ENCODE results near the gene CNR2.
"Not testable (repeated sequence)": the region's sequence is repeated elsewhere in the genome, so short reads cannot be mapped to it uniquely, and the experiment has no call there.

The CNR2 gene

DNA sequence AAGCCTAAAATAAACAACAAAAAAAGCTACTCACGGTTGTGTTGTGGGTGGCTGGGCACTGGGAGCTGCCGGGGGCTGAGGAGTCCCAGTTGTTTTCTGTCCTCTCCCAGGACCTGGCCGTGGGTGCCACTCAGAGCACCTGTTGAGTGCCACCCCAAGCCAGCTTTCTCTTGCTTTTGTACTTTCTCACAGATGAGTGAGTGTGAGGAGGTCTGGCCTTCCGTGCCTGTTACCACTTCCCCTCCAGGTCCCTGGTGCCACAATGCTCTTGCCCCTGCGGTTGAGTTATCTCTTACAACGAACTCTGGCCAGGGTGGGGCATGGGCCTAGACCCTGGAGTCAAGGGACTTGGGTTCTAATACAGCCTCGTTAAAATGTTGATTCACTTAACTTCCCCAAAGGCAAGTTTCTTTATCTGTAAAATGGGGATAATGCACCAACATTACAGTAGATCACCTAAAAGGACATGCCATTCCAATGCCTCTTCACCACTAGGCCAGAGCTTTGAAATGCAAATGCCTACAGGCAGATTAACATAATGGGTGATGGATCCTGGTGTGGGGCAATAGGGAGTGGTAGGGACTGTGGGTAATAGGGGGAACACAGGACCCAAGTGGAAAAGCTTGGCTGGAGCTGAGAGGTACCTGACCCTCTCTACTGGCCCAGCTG lies at the start of gene CNR2:
Gene CNR2 (minus strand): TSS at position 151 of the 669 bp plus-strand sequence. CDS start 37,745 bp downstream, outside the sequence.
- Mint-ChIP-seq H3K27ac (peak within 1 kb of the TSS; percentile 48), H3K4me1 (ENCODE audit: low read depth) (peaks cover 81% of the 10 kb centered on the region), H3K9me3 (no peaks in the 10 kb centered on the region), H3K36me3 (ENCODE audit: low read depth) (no peaks in the 10 kb centered on the region), H3K27me3 (no peaks in the 10 kb centered on the region), H3K4me3 (no peak within 1 kb of the TSS)
- intact Hi-C loops (cut with micrococcal nuclease), result no loop called here

DNA sequence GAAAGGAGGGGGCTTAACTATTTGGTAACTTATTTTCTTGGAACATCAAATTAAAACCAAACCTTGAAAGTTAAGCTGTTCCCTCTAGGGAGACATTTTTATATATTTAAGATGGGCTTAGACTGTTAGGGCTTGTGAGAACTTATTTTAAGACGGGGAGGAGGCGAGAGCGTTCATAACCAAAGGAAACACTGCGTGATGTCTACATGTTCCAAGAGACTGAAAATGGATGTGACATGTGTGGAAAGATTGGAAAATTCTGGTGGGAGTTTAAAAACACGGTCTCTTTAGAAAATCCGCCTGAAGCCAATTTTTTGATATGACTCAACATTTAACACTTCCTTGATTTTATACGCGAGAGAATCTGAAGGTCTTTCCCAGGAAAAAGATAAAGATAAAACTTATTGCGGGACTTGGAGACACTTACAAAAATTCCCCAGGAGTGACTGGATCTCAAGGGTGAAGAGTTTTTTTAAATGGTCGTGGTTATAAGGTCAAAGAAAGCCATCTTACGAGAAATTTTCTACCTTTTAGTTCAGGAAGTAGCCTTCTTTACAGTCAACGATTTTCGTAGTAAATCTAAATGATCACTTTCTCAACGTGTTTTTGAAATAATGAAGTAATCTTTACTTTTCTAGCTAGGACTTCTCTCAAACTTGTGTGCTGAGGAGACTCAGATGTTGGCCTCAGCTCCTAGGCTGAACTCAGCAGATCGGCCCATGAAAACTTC lies 47.3 kb upstream of the CNR2 start:
- intact Hi-C loops (cut with micrococcal nuclease), result loop anchor here (10.0 kb wide), 1 partner anchor 156 kb away; the partner anchor contains the start of gene GALE

DNA sequence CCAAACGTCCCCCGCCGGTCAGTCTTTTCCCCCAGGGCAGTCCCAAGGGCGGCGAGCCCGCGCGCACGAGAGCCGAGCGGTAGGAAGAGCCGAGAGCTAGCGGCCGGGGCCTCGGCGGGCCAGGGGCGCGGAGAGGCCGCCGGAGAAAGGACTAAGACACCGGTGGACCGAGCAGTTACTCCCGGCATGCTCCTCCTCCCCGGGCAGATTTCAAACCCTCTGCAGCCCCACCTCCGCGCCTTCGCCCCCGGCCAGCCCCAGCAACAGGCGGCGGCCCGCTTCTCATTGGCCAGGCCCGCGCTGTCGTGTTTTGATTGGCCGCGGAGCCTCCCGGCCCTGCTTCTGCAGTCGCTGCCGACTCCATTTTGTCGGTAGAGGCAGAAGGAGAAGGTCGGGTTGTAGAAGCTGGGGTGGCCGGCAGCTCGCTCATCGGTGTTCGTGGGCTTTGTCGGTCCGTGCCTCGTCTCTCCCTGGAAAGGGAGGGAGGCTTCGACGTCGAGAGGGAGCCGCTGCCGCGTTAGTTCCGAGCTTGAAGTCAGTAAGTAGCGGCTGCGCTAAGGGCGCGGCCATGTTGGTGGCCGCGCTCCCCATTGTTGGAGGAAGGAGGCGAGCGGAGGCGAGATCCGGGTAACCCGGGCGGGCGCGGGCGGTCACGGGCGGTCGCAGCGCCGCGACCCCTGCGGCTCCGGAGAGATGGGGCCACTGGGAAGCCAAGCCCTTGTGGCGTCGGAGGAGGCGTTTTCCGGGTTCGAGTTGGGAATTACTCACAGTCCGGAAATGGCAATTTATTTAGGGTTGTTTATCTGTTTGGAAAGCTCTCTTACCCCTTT lies 46.5 kb upstream of the CNR2 start, which contains the start of gene PNRC2:
Gene PNRC2 (plus strand): TSS at position 368 of the 830 bp plus-strand sequence. CDS start 1,630 bp downstream, outside the sequence.
- Mint-ChIP-seq H3K27me3 (no peaks in the 10 kb centered on the region), H3K4me1 (ENCODE audit: low read depth) (peaks cover 44% of the 10 kb centered on the region), H3K9me3 (no peaks in the 10 kb centered on the region), H3K27ac (peak within 1 kb of the TSS; percentile 99), H3K36me3 (ENCODE audit: low read depth) (peaks cover 56% of the 10 kb centered on the region), H3K4me3 (peak within 1 kb of the TSS; percentile 98)
- intact Hi-C loops (cut with micrococcal nuclease), result loop anchor here (1.0 to 10.0 kb wide), 3 partner anchors 21 to 155 kb away; partner anchors contain the start of genes GALE and SRSF10

More for the DNA sequence above, 47.3 kb upstream of the CNR2 start:
- no peaks in the 10 kb centered on the region for H3K9me3 Mint-ChIP-seq
- H3K4me3 Mint-ChIP-seq, result peak overlapping the region; percentile 98
- H3K27me3 Mint-ChIP-seq, result no peaks in the 10 kb centered on the region
- peak overlapping the region; percentile 99 for H3K27ac Mint-ChIP-seq
- H3K4me1 Mint-ChIP-seq (ENCODE audit: low read depth), result peaks cover 39% of the 10 kb centered on the region
- peaks cover 58% of the 10 kb centered on the region for H3K36me3 Mint-ChIP-seq (ENCODE audit: low read depth)

DNA sequence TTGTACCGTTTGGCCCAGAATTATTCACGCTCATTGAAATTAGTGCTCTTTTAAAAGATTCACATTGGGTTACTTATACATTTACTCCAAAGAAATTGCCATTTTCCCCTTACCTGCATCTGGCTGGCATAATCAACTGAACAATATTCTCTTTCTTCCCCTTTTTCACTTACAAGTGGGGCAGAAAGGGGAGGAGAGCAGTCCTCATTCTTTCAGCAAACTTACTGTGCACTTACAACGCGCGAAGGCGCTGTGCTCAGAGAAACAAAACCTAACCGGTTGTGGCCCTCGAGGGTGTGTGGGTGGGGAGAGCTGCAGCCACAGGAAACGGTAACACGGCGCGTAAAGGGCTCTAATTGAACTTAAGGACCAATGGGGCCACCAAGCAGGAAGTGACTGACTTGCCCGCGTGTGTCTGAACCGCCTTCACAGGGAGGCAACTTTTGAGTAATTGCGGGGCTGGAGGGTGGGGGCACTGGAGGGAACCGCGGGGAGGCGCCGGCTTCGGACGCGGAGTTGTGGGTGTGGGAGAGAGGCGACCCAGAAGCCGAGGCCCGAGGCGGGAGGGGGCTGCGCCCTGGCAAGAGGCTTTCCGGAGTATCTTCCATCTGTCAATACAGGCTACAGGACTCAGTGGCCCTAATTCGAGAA lies 45.8 kb upstream of the CNR2 start:
- peak overlapping the region; percentile 98 for H3K4me3 Mint-ChIP-seq
- intact Hi-C loops (cut with micrococcal nuclease), result loop anchor here (1.0 to 5.0 kb wide), 2 partner anchors 21 to 68 kb away; partner anchors contain the start of gene SRSF10
- H3K9me3 Mint-ChIP-seq, result no peaks in the 10 kb centered on the region
- H3K4me1 Mint-ChIP-seq (ENCODE audit: low read depth), result peaks cover 43% of the 10 kb centered on the region
- peaks cover 50% of the 10 kb centered on the region for H3K36me3 Mint-ChIP-seq (ENCODE audit: low read depth)
- no peaks in the 10 kb centered on the region for H3K27me3 Mint-ChIP-seq
- H3K27ac Mint-ChIP-seq, result peak overlapping the region; percentile 99

DNA sequence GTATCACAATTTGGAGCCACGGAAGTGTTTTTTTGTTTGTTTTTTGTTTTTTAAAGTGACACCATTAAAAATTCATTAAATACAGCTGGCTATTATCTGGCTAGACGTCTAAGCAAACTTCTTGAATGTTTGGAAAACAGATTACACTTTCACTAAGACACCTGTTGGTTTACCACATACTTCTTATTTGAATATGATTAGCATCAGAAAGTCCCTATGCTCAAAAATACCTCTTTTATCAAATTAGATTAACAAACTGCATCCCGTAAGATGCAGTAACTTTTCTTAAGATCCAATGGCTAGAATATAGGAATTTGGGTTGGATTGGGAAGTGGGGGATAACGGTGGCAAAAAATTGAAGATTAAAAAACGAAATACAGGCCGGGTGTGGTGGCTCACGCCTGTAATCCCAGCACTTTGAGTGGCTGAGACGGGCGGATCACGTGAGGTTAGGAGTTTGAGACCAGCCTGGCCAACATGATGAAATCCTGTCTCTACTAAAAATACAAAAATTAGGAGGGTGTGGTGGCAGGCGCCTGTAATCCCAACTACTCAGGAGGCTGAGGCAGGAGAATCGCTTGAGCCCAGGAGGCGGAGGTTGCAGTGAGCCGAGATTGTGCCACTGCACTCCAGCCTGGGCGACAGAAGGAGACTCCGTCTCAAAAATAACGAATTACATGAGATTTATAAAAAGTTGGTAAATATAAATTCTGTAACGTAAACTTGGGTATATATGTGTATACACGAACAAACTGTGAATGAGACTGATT lies 45.1 kb upstream of the CNR2 start:
- not testable (repeated sequence) for H3K9me3 Mint-ChIP-seq, H3K27me3 Mint-ChIP-seq
- Mint-ChIP-seq H3K36me3 (ENCODE audit: low read depth) (peaks cover 44% of the 10 kb centered on the region), H3K4me1 (ENCODE audit: low read depth) (peaks cover 43% of the 10 kb centered on the region), H3K27ac (peak overlapping the region; percentile 99), H3K4me3 (peak overlapping the region; percentile 98)
- intact Hi-C loops (cut with micrococcal nuclease), result loop anchor here (5.0 kb wide), 1 partner anchor 69 kb away; no protein-coding TSS in a partner anchor

DNA sequence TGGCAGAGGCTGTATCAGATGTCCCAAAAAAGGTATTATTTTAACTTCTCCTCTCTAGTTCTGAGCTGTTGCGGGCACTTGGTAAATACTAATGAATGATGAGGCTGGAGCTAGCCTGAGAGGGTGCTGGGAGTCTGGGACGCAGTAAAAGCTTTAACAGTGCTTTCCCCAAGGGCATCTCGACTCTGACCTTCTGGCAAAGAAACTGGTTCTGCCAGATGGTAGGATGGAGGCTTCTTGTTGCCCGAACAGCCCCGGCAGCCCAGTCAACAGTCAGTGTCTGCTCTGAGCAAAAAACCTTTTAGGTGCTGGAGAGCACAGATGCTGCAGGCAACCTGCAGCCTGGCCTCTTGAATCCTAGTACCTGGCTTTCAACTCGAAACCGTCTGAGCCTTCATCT lies 43.9 kb upstream of the CNR2 start:
- peaks cover 33% of the 10 kb centered on the region for H3K36me3 Mint-ChIP-seq (ENCODE audit: low read depth)
- no peaks in the 10 kb centered on the region for H3K9me3 Mint-ChIP-seq
- H3K4me3 Mint-ChIP-seq, result no peak overlapping the region
- H3K4me1 Mint-ChIP-seq (ENCODE audit: low read depth), result peaks cover 43% of the 10 kb centered on the region
- H3K27ac Mint-ChIP-seq, result no peak overlapping the region
- intact Hi-C loops (cut with micrococcal nuclease), result loop anchor here (5.0 kb wide), 1 partner anchor 70 kb away; no protein-coding TSS in a partner anchor
- no peaks in the 10 kb centered on the region for H3K27me3 Mint-ChIP-seq

DNA sequence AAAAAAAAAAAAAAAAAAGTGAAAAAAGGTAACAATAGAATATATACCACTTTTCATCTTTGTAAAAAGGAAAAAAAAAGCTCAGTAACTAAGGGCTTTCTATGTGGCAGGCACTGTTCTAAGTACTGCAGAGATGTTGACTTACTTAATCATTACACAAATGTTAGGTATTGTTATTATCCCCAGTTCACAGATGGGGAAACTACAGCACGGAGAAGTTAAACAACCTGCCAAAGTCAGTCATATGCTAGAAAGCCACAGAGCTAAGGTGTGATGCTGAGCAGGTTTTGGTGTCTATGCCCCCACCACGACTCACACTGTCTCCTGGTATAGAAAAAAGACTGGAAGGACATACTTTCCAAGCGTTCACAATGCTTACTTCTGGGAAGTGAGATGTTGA lies 39.9 kb upstream of the CNR2 start:
- Mint-ChIP-seq H3K4me1 (ENCODE audit: low read depth) (peaks cover 27% of the 10 kb centered on the region), H3K36me3 (ENCODE audit: low read depth) (no peaks in the 10 kb centered on the region), H3K27me3 (no peaks in the 10 kb centered on the region), H3K4me3 (no peak overlapping the region), H3K9me3 (no peaks in the 10 kb centered on the region), H3K27ac (no peak overlapping the region)
- intact Hi-C loops (cut with micrococcal nuclease), result no loop called here

DNA sequence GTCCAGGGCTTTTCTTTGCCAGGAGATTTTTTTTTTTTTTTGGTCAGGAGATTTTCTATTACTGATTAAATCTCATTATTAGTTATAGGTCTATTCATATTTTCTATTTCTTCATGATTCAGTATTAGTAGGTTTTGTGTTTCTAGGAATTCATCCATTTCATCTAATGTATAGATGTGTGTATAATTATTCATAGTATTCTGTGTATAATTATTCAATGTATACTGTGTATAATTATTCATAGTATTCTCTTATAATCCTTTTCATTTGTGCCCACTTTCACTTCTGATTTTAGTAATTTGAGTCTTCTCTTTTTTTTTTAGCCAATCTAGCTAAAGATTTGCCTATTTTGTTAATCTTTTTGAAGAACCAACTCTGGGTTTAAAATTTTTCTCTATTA lies 34.2 kb upstream of the CNR2 start:
- Mint-ChIP-seq H3K4me1 (ENCODE audit: low read depth) (no peaks in the 10 kb centered on the region), H3K27me3 (peaks cover 1% of the 10 kb centered on the region), H3K9me3 (peaks cover 19% of the 10 kb centered on the region), H3K4me3 (no peak overlapping the region), H3K36me3 (ENCODE audit: low read depth) (no peaks in the 10 kb centered on the region), H3K27ac (no peak overlapping the region)
- intact Hi-C loops (cut with micrococcal nuclease), result no loop called here

DNA sequence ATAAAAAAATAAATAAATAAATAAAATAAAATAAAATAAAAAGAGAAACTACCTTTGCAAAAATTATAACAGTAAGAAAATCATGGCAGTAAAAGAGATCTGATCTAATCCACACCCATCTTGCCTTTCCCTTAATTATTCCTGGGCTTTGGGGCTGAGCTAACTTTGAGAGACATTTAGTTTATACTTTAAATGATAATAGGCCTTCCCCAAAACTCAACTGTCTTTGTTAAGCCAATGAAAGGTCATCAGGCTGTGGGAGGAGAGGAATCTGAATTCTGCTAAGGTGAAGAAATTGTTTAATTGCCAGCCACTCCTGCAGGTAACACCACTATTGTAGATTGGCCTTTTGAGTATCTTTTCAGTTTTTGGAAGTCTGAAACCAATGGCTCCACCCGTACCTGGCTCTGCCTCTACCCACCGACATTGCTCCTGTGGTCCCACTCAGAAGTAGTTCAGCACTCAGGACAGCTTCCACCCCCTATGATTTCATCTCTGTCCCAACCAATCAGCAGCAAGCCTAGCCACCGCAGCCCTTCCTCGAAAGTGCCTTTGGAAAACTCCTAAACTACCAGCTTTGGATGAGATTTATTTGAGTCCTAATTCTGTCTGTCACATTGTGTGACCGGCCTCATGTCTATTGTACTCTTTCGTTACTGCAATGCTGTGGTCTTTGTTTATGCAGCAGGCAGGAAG lies 23.5 kb upstream of the CNR2 start:
- intact Hi-C loops (cut with micrococcal nuclease), result no loop called here
- H3K36me3 Mint-ChIP-seq (ENCODE audit: low read depth), result no peaks in the 10 kb centered on the region
- no peak overlapping the region for H3K27ac Mint-ChIP-seq
- no peak overlapping the region for H3K4me3 Mint-ChIP-seq
- no peaks in the 10 kb centered on the region for H3K4me1 Mint-ChIP-seq (ENCODE audit: low read depth)
- H3K27me3 Mint-ChIP-seq, result no peaks in the 10 kb centered on the region
- no peaks in the 10 kb centered on the region for H3K9me3 Mint-ChIP-seq

DNA sequence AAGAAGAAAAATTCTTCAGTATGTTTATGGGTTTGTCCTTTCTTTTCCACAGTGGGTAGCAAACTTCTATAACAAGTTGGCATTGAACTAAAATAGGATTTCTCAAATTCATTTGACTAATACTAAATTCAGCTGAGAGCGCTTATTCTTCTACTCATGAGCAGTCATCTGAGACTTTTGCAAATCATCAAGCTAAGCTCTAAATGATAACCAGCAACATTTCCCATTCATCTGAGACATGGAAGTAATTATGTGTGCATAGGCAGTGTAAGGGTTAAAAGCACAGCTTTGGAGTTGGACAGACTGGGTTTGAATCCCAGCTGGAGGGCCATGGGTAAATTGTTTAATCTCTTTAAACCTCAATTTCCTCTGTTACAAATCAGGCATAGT lies 18.3 kb upstream of the CNR2 start:
- Mint-ChIP-seq H3K4me1 (ENCODE audit: low read depth) (peaks cover 11% of the 10 kb centered on the region), H3K36me3 (ENCODE audit: low read depth) (no peaks in the 10 kb centered on the region), H3K9me3 (no peaks in the 10 kb centered on the region), H3K27me3 (no peaks in the 10 kb centered on the region), H3K4me3 (no peak overlapping the region), H3K27ac (no peak overlapping the region)
- intact Hi-C loops (cut with micrococcal nuclease), result no loop called here

DNA sequence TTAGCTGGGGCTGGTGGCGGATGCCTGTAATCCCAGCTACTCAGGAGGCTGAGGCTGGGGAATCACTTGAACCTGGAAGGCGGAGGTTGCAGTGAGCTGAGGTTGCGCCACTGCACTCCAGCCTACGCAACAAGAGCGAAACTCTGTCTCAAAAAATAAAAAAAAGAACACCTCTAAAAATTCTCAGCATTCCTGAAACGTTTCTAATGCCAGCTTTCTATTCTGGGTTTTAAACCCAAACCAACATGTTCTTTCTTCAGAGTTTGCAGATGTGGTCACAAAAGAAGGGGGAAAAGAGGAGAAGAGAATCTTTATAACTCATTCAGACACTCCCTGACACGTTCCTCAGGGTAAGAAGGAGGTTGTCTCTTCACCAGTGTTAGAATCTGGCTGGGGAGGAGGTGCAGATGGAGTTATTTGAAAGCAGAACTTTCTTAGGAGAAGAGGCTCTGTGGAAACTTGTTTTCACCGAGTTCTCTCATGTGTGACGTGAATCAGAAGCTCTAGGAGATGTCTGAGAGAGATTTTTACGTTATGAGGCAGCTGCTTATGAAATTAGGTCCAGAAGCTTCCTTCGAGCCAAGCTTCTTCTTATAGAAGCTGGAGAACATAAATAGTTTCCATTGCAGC lies 17.8 kb upstream of the CNR2 start:
- no peaks in the 10 kb centered on the region for H3K27me3 Mint-ChIP-seq
- H3K9me3 Mint-ChIP-seq, result no peaks in the 10 kb centered on the region
- no peaks in the 10 kb centered on the region for H3K36me3 Mint-ChIP-seq (ENCODE audit: low read depth)
- no peak overlapping the region for H3K27ac Mint-ChIP-seq
- H3K4me3 Mint-ChIP-seq, result peak overlapping the region; percentile 9
- peaks cover 11% of the 10 kb centered on the region for H3K4me1 Mint-ChIP-seq (ENCODE audit: low read depth)
- intact Hi-C loops (cut with micrococcal nuclease), result no loop called here

DNA sequence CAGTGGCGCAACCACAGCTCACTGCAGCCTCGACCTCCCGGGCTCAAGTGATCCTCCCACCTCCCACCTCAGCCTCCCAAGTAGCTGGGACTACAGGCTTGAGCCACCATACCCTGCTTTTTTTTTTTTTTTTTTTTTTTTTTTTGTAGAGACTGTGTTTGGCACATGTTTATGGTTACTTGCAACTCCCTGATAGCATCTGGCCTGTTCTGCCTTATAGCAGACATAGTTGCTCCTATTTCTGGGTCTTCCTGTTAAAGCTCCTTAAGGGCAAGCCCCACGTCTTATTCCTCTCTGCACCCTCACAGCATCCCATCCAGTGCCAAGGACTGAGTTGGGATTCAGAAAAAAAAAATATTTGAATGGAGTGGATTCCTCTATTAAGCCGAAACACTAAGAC lies 17.1 kb upstream of the CNR2 start:
- Mint-ChIP-seq H3K27me3 (no peaks in the 10 kb centered on the region), H3K4me1 (ENCODE audit: low read depth) (peaks cover 11% of the 10 kb centered on the region), H3K4me3 (no peak overlapping the region), H3K9me3 (no peaks in the 10 kb centered on the region), H3K36me3 (ENCODE audit: low read depth) (no peaks in the 10 kb centered on the region), H3K27ac (no peak overlapping the region)
- intact Hi-C loops (cut with micrococcal nuclease), result no loop called here
